Colonic mucosa (tissue), 4 donors: ENCODE measurements around the gene PROSER2. TPM values are rescaled to one million over a fixed set of nuclear protein-coding genes. Genes with fewer than 3 reads are reported as not detected.

Experiments
- DNase-seq: peaks from one replicate; pipeline ENCODE4 v3.0.0-alpha.2; 2020
- H3K27ac ChIP-seq: fragments of 200-600 bp; one replicate; pipeline ENCODE4 v1.8.0; 2021
- H3K27me3 ChIP-seq: fragments of 200-600 bp; one replicate; pipeline ENCODE4 v1.8.0; 2021
- H3K36me3 ChIP-seq: fragments of 200-600 bp; one replicate; pipeline ENCODE4 v1.8.0; 2021
- H3K4me1 ChIP-seq: fragments of 200-600 bp; one replicate; pipeline ENCODE4 v1.8.0; 2021; ENCODE audit warnings: mild to moderate bottlenecking
- H3K4me3 ChIP-seq: fragments of 200-600 bp; one replicate; pipeline ENCODE4 v1.8.0; 2021
- H3K9ac ChIP-seq, 2 donors: one replicate each; pipeline ENCODE4 v1.7.0; 2013; ENCODE audit warnings: control low read depth in 2 of 2, low read depth in 2 of 2, low read length in 2 of 2
- H3K9me3 ChIP-seq: fragments of 200-600 bp; one replicate; pipeline ENCODE4 v1.8.0; 2021
- CTCF ChIP-seq: fragments of 200-600 bp; IDR thresholded peaks from one replicate; pipeline ENCODE4 v1.8.0; 2022; ENCODE audit warnings: antibody characterized with exemption, mild to moderate bottlenecking
- intact Hi-C: fragments of 100-400 bp; cut with DNase I; formaldehyde crosslinking; loops from one replicate; pipeline ENCODE4 v1.14.1; 2022
- total RNA-seq, 2 donors: library from RNA; stranded (reverse); fragmentation: NEBNext Ultra II Directional in 1 of 2; extraction: Animal tissue kit (Norgen Biotek cat#: 25700) in 1 of 2; gene quantifications; one replicate each; pipeline ENCODE4 v1.2.1, GENCODE V29; 2021
- donor health status: healthy.
- donor health status: DM: no; HTN: no; CAD: no.
- donor health status: DM: no; HTN: no; CAD: no.

Gene PROSER2
- total RNA-seq, 2 donors from 2014 or later, result 12.9 to 16.2 TPM

- Histone ChIP-seq H3K9me3 (no peaks in the 10 kb centered on the region), H3K4me3 (peak overlapping the region; percentile 92), H3K4me1 (no peaks in the 10 kb centered on the region), H3K27me3 (peaks cover 4% of the 10 kb centered on the region), H3K36me3 (no peaks in the 10 kb centered on the region), H3K27ac (no peak overlapping the region), H3K9ac (no peak overlapping the region)
- intact Hi-C loops, result no loop called here
- no peak for DNase-seq
- no peak for TF ChIP-seq CTCF
These were observed 1.2 kb downstream of the PROSER2 start for GRCh38 chr10:11824376-11824775.

- no peaks in the 10 kb centered on the region for H3K4me1 ChIP-seq
- peaks cover 4% of the 10 kb centered on the region for H3K27me3 ChIP-seq
- no peak overlapping the region for H3K27ac ChIP-seq
- intact Hi-C loops, result no loop called here
- no peak overlapping the region for H3K9ac ChIP-seq
- H3K9me3 ChIP-seq, result no peaks in the 10 kb centered on the region
- no peak for DNase-seq
- no peaks in the 10 kb centered on the region for H3K36me3 ChIP-seq
- H3K4me3 ChIP-seq, result no peak overlapping the region
- no peak for TF ChIP-seq CTCF
These were observed 1.7 kb downstream of the PROSER2 start for GRCh38 chr10:11824825-11825224.

- TF ChIP-seq CTCF, result no peak
- H3K9ac ChIP-seq, result no peak overlapping the region
- H3K27me3 ChIP-seq, result peaks cover 4% of the 10 kb centered on the region
- H3K4me3 ChIP-seq, result no peak overlapping the region
- H3K36me3 ChIP-seq, result no peaks in the 10 kb centered on the region
- H3K27ac ChIP-seq, result no peak overlapping the region
- no peaks in the 10 kb centered on the region for H3K9me3 ChIP-seq
- no peaks in the 10 kb centered on the region for H3K4me1 ChIP-seq
- DNase-seq, result no peak
- intact Hi-C loops, result no loop called here
These were observed 2.7 kb downstream of the PROSER2 start for GRCh38 chr10:11825796-11826414.

GRCh38 chr10:11827006-11827405, 3.9 kb downstream of the PROSER2 start:
- Histone ChIP-seq H3K27ac (no peak overlapping the region), H3K9me3 (no peaks in the 10 kb centered on the region), H3K9ac (no peak overlapping the region), H3K4me1 (peaks cover 6% of the 10 kb centered on the region), H3K27me3 (peaks cover 4% of the 10 kb centered on the region), H3K4me3 (no peak overlapping the region), H3K36me3 (no peaks in the 10 kb centered on the region)
- no peak for DNase-seq
- no peak for TF ChIP-seq CTCF
- intact Hi-C loops, result no loop called here

- peaks cover 4% of the 10 kb centered on the region for H3K27me3 ChIP-seq
- peaks cover 6% of the 10 kb centered on the region for H3K4me1 ChIP-seq
- H3K9me3 ChIP-seq, result no peaks in the 10 kb centered on the region
- no peak overlapping the region for H3K4me3 ChIP-seq
- H3K36me3 ChIP-seq, result no peaks in the 10 kb centered on the region
- H3K9ac ChIP-seq, result no peak overlapping the region
- no peak overlapping the region for H3K27ac ChIP-seq
- intact Hi-C loops, result no loop called here
- TF ChIP-seq CTCF, result no peak
- DNase-seq, result no peak
These were observed 4.3 kb downstream of the PROSER2 start for GRCh38 chr10:11827414-11827813.
